Pulmonary artery endothelial cell (primary cell): ENCODE measurements around the gene CEP19. TPM values are rescaled to one million over a fixed set of nuclear protein-coding genes. Genes with fewer than 3 reads are reported as not detected.

Experiments
- DNase-seq: peaks from one replicate; pipeline ENCODE4 v3.0.0-alpha.2; 2011; ENCODE audit warnings: low read depth, low spot score
- total RNA-seq: library from RNA; depleted of rRNA; stranded (reverse); fragments of >200 nt; gene quantifications from 2 replicates; pipeline ENCODE4 v1.2.3, GENCODE V29; 2014

CEP19 gene
- total RNA-seq, 1 donor from 2014 or later, result 1.4 TPM

- DNase-seq, result no peak
Measured at GRCh38 chr3:196667056-196667825, 44.8 kb downstream of the CEP19 start.

- no peak for DNase-seq
Measured at GRCh38 chr3:196666001-196666867, 45.8 kb downstream of the CEP19 start.

GRCh38 chr3:196662711-196663571 is 49.1 kb downstream of the CEP19 start:
- DNase-seq, result no peak

GRCh38 chr3:196662033-196662432 is 50.0 kb downstream of the CEP19 start:
- DNase-seq, result no peak

DNA sequence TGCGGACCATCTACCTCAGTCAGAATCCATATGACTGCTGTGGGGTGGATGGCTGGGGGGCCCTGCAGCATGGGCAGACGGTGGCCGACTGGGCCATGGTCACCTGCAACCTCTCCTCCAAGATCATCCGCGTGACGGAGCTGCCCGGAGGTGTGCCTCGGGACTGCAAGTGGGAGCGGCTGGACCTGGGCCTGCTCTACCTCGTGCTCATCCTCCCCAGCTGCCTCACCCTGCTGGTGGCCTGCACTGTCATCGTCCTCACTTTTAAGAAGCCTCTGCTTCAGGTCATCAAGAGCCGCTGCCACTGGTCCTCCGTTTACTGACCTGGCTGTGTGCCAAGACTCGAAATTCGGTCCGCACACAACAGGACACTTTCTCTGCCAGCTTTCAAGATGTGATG is 50.6 kb downstream of the CEP19 start:
- DNase-seq, result no peak

DNA sequence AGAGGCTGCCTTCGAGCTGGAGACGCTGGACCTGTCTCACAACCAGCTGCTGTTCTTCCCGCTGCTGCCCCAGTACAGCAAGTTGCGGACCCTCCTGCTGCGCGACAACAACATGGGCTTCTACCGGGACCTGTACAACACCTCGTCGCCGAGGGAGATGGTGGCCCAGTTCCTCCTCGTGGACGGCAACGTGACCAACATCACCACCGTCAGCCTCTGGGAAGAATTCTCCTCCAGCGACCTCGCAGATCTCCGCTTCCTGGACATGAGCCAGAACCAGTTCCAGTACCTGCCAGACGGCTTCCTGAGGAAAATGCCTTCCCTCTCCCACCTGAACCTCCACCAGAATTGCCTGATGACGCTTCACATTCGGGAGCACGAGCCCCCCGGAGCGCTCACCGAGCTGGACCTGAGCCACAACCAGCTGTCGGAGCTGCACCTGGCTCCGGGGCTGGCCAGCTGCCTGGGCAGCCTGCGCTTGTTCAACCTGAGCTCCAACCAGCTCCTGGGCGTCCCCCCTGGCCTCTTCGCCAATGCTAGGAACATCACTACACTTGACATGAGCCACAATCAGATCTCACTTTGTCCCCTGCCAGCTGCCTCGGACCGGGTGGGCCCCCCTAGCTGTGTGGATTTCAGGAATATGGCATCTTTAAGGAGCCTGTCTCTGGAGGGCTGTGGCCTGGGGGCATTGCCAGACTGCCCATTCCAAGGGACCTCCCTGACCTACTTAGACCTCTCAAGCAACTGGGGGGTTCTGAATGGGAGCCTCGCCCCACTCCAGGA is 51.5 kb downstream of the CEP19 start:
- DNase-seq, result no peak

- no peak for DNase-seq
Measured at GRCh38 chr3:196659901-196660351, 52.1 kb downstream of the CEP19 start.

Other genes with a start within 250 kb of the CEP19 start
- gene RNF168, start 208.5 kb downstream of the CEP19 start, total RNA-seq, result 26.4 and 32.4 TPM in 2 replicates
- gene SMCO1, start 196.9 kb downstream of the CEP19 start, total RNA-seq, result 0.07 TPM in 1 of 2 replicates, not detected in the other
- gene WDR53, start 143.7 kb downstream of the CEP19 start, total RNA-seq, result 8.7 and 12.3 TPM in 2 replicates
- gene FBXO45, start 143.6 kb downstream of the CEP19 start, total RNA-seq, result 14.4 and 22.7 TPM in 2 replicates
- gene NRROS, start 72.6 kb downstream of the CEP19 start, total RNA-seq, result 2.0 and 4.8 TPM in 2 replicates
- gene PIGX, start 127 bp upstream of the CEP19 start, total RNA-seq, result 17.1 and 17.4 TPM in 2 replicates
- 47.8 and 70.9 TPM in 2 replicates for gene PAK2, start 27.6 kb upstream of the CEP19 start, total RNA-seq
- gene SENP5, start 155.7 kb upstream of the CEP19 start, total RNA-seq, result 44.5 and 51.4 TPM in 2 replicates
- 70.6 and 85.5 TPM in 2 replicates for gene NCBP2, start 230.3 kb upstream of the CEP19 start, total RNA-seq